OCI-LY1 (cell line): ENCODE data around the gene FOXF1.

Experiments
- H2AFZ ChIP-seq: fragments of 200-600 bp; sonication (generic), shearing (Covaris generic); 2 replicates; pipeline ENCODE4 v1.6.0; 2014; ENCODE audit warnings: antibody characterized with exemption, mild to moderate bottlenecking, low read length
- H3F3A ChIP-seq: fragments of 200-600 bp; sonication (generic), shearing (Covaris generic); 2 replicates; pipeline ENCODE4 v1.6.0; 2014; ENCODE audit warnings: mild to moderate bottlenecking, antibody characterized with exemption, low read length, moderate library complexity; ENCODE audit not compliant: insufficient read depth
- H3K27ac ChIP-seq: fragments of 200-600 bp; sonication (generic); 2 replicates; pipeline ENCODE4 v1.5.1; 2014; ENCODE audit warnings: low read length, mixed run types, mild to moderate bottlenecking, low read depth; ENCODE audit not compliant: poor library complexity, severe bottlenecking
- H3K27me3 ChIP-seq: fragments of 200-600 bp; sonication (generic); 2 replicates; pipeline ENCODE4 v1.6.0; 2014; ENCODE audit warnings: antibody characterized with exemption, mild to moderate bottlenecking, low read length, moderate library complexity; ENCODE audit not compliant: insufficient read depth
- H3K36me3 ChIP-seq: fragments of 200-600 bp; sonication (generic); 2 replicates; pipeline ENCODE4 v1.6.1; 2014; ENCODE audit warnings: mild to moderate bottlenecking, antibody characterized with exemption, low read length, moderate library complexity, mixed read lengths; ENCODE audit not compliant: insufficient read depth
- H3K4me1 ChIP-seq: fragments of 200-600 bp; sonication (generic); 2 replicates; pipeline ENCODE4 v1.5.1; 2014; ENCODE audit warnings: mild to moderate bottlenecking, low read length, moderate library complexity; ENCODE audit not compliant: insufficient read depth, severe bottlenecking
- H3K4me2 ChIP-seq: fragments of 200-600 bp; sonication (generic), shearing (Covaris generic); 2 replicates; pipeline ENCODE4 v1.6.1; 2014; ENCODE audit warnings: low read length
- H3K4me3 ChIP-seq: fragments of 200-600 bp; sonication (generic); 2 replicates; pipeline ENCODE4 v1.5.1; 2014; ENCODE audit warnings: low read length, low read depth, mild to moderate bottlenecking, mixed read lengths; ENCODE audit not compliant: poor library complexity, severe bottlenecking
- H3K79me2 ChIP-seq: fragments of 200-600 bp; shearing (Covaris generic); 2 replicates; pipeline ENCODE4 v1.6.1; 2016; ENCODE audit warnings: mixed run types, low read length, mixed read lengths; ENCODE audit not compliant: insufficient read depth
- H3K9ac ChIP-seq: fragments of 200-600 bp; sonication (generic), shearing (Covaris generic); 2 replicates; pipeline ENCODE4 v1.6.1; 2014; ENCODE audit warnings: mild to moderate bottlenecking, low read length, mixed read lengths
- H3K9me2 ChIP-seq: fragments of 200-600 bp; sonication (generic), shearing (Covaris generic); 2 replicates; pipeline ENCODE4 v1.6.1; 2014; ENCODE audit warnings: low read depth, mild to moderate bottlenecking, low read length, mixed read lengths
- H3K9me3 ChIP-seq: fragments of 200-600 bp; shearing (Covaris generic); 2 replicates; pipeline ENCODE4 v1.6.1; 2014; ENCODE audit warnings: low read length, mixed read lengths
- H4K20me1 ChIP-seq: fragments of 200-600 bp; sonication (generic), shearing (Covaris generic); 2 replicates; pipeline ENCODE4 v1.6.0; 2016; ENCODE audit warnings: mild to moderate bottlenecking, low read length; ENCODE audit not compliant: insufficient read depth
- EZH2 ChIP-seq: fragments of 200-600 bp; sonication (generic), shearing (Covaris generic); IDR thresholded peaks from 2 replicates; pipeline ENCODE4 v1.8.0; 2017; ENCODE audit warnings: borderline replicate concordance, mixed run types, mild to moderate bottlenecking, antibody characterized with exemption, low read length, moderate library complexity, mixed read lengths
- TF ChIP-seq, protein P1 (sequence below): fragments of 200-600 bp; sonication (generic), shearing (Covaris generic); IDR thresholded peaks from 2 replicates; pipeline ENCODE4 v1.5.1; 2017; ENCODE audit warnings: mild to moderate bottlenecking, antibody characterized with exemption, low read length, moderate library complexity, mixed read lengths

Gene FOXF1

DNA sequence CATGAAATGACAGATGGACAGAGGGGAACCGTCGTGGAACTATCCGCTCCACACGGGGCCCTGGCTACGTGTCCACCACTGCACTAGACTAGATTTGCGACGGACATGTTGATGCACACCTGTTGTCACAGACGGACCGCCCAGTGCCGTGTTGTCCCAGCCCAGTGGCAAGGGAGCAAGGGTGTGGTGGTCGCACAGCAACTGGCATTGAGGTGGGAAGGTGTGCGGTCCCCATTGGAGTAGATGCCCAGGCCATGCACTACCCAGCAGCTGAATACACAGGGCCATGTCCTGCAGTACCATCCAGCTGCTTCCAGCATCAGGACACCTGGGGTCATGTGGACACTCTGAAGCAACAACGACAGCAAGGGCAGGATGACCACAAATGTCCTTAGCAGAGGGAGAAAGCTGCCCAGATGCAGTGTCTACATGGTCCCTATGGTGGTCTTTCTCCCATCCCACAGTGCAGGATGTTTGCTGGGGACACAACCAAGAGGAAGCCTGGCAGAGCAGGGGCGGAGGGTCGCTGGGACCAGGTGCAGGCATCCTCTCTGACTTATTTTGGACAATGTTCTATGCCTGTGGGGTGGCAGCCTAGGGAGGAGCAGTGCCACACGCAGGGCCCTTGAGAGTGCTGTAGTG lies 8.8 kb downstream of the FOXF1 start:
- H3K9me2 ChIP-seq = no peaks in the 10 kb centered on the region
- H3K4me2 ChIP-seq = no peak overlapping the region
- H3K9me3 ChIP-seq = no peaks in the 10 kb centered on the region
- H4K20me1 ChIP-seq = no peaks in the 10 kb centered on the region
- no peak overlapping the region for H3K9ac ChIP-seq
- no peak overlapping the region for H2AFZ ChIP-seq
- H3K4me1 ChIP-seq = no peaks in the 10 kb centered on the region
- H3K36me3 ChIP-seq = no peaks in the 10 kb centered on the region
- TF ChIP-seq EZH2 = no peak
- TF ChIP-seq, protein P1, sequence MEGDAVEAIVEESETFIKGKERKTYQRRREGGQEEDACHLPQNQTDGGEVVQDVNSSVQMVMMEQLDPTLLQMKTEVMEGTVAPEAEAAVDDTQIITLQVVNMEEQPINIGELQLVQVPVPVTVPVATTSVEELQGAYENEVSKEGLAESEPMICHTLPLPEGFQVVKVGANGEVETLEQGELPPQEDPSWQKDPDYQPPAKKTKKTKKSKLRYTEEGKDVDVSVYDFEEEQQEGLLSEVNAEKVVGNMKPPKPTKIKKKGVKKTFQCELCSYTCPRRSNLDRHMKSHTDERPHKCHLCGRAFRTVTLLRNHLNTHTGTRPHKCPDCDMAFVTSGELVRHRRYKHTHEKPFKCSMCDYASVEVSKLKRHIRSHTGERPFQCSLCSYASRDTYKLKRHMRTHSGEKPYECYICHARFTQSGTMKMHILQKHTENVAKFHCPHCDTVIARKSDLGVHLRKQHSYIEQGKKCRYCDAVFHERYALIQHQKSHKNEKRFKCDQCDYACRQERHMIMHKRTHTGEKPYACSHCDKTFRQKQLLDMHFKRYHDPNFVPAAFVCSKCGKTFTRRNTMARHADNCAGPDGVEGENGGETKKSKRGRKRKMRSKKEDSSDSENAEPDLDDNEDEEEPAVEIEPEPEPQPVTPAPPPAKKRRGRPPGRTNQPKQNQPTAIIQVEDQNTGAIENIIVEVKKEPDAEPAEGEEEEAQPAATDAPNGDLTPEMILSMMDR = no peak
- no peaks in the 10 kb centered on the region for H3F3A ChIP-seq
- H3K27me3 ChIP-seq = no peaks in the 10 kb centered on the region; the same call in 1 of the 2 replicates
- no peak overlapping the region for H3K4me3 ChIP-seq
- H3K27ac ChIP-seq = no peak overlapping the region
- H3K79me2 ChIP-seq = no peaks in the 10 kb centered on the region

DNA sequence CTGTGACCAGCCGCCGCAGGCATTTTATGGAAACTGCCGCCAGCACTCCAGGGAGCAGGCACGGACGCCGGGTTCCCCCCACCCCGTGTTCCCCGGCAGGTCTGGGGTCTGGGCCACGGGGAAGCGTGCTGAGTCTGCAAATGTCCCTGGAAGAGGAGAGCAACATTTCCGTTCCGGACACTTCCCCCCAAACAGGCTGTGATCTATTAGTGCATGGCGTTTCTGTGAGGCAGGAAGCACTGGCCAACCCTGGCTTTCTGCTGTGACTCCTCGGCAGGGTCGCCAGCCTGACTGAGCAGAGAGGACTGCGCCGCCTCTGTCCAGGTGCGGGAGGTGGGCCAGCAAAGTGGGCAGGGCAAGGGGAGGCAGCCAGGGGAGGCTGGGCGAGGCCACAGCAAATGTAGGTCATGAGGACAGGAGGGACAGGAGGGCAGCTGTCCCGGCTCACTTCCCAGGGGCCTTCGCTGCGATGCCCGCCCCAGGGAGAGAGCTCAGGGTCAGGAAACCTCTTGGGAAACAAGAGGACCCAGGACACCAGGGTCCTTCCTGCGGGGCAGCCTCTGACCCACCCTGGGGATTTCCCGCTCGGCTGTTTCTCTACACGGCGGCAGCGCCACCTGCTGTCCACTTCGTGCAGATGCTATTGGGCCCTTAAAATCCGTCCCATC lies 9.5 kb downstream of the FOXF1 start:
- Histone ChIP-seq H3K9ac (no peak overlapping the region), H3K4me2 (no peak overlapping the region), H2AFZ (no peak overlapping the region), H3K27me3 (no peaks in the 10 kb centered on the region; the same call in 1 of the 2 replicates), H3K4me3 (no peak overlapping the region), H3K27ac (no peak overlapping the region), H3K4me1 (no peaks in the 10 kb centered on the region), H4K20me1 (no peaks in the 10 kb centered on the region), H3K9me2 (no peaks in the 10 kb centered on the region), H3K36me3 (no peaks in the 10 kb centered on the region), H3K79me2 (no peaks in the 10 kb centered on the region), H3F3A (no peaks in the 10 kb centered on the region), H3K9me3 (no peaks in the 10 kb centered on the region)
- TF ChIP-seq, protein P1 = peak; percentile 86
- TF ChIP-seq EZH2 = no peak

DNA sequence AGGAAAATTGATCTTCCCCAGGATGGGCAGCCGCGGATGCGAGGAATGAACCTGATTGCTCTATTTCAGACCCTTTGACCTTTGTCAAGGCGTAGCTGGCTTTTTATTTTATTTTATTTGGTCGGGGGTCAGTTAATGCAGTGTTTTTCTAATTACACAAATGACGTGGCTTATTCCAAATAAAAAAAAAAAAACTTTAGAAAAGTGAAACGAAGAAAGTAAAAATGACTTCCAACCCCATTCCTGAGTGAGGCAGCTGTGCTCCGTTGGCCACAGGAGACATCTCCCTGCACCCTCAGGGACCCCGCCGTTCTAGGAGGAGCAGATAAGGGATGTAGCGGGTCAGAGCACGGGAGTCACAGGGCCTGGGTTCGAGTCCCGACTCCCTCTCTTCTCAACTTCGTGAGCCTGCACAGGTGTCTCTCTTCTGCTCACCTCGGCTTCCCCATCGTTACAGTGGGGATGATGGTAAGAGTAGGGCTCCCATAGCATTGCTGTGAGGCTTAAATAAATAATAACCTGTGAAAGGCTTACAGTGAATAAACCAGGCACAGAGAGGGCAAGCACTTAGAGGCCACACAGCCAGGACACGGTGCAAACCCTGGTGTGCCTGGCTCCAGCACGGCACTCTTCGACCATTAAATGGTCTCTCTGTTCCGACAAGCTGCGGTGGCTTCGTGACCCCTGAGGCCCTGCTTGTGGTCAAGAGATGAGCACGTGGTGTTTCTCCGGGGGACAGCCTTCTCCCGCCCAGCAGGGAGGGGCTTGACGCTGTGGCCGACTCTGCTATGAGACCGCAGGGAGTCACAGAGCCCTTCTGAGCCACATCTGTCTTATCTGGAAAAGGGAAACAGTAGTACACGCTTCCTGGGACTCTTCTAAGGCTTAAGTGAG lies 10.2 kb downstream of the FOXF1 start:
- Histone ChIP-seq H3K27ac (no peak overlapping the region), H3K79me2 (no peaks in the 10 kb centered on the region), H3K9me2 (no peaks in the 10 kb centered on the region), H3K4me2 (no peak overlapping the region), H3K27me3 (no peaks in the 10 kb centered on the region; the same call in 1 of the 2 replicates), H3K9me3 (no peaks in the 10 kb centered on the region), H3F3A (no peaks in the 10 kb centered on the region), H3K9ac (no peak overlapping the region), H3K4me3 (no peak overlapping the region), H4K20me1 (no peaks in the 10 kb centered on the region), H3K36me3 (no peaks in the 10 kb centered on the region), H2AFZ (no peak overlapping the region), H3K4me1 (no peaks in the 10 kb centered on the region)
- TF ChIP-seq, protein P1 = no peak; the same call in none of the 2 replicates
- TF ChIP-seq EZH2 = no peak
